Measurements from ENCODE around the gene DNASE1. TPM values are rescaled to one million over a fixed set of nuclear protein-coding genes. Genes with fewer than 3 reads are reported as not detected.

The DNASE1 gene
- total RNA-seq, 1 experiment from 2014 or later = 11.0 TPM

GRCh38 chr16:3609895-3610697 is 44.4 kb upstream of the DNASE1 start:
- no peaks in the 10 kb centered on the region for H3K9me2 ChIP-seq (ENCODE audit: insufficient read depth)
- no peaks in the 10 kb centered on the region for H3K27me3 ChIP-seq (ENCODE audit: insufficient read depth, low read length)
- TF ChIP-seq CBX3 (IDR thresholded peaks at IDR 0.05; ENCODE audit: low read depth) (no peak), JUND (IDR thresholded peaks at IDR 0.05) (no peak), ZBTB33 (IDR thresholded peaks at IDR 0.05; ENCODE audit: extremely low read depth, insufficient replicate concordance, low read length) (no peak), POLR2A (IDR thresholded peaks at IDR 0.05; ENCODE audit: borderline replicate concordance, extremely low read depth, insufficient read depth, insufficient read length) (no peak), POLR2AphosphoS5 (IDR thresholded peaks at IDR 0.05; ENCODE audit: low read depth, low read length) (no peak), REST (IDR thresholded peaks at IDR 0.05; ENCODE audit: low read depth) (no peak), CEBPB (IDR thresholded peaks at IDR 0.05; ENCODE audit: low read depth) (no peak), SRF (IDR thresholded peaks at IDR 0.05; ENCODE audit: low read depth) (no peak), EZH2 (IDR thresholded peaks at IDR 0.05) (no peak), SP1 (IDR thresholded peaks at IDR 0.05; ENCODE audit: low read depth) (no peak), TCF7L2 (IDR thresholded peaks at IDR 0.05; ENCODE audit: borderline replicate concordance, extremely low read depth, insufficient read depth, insufficient read length) (no peak), ELF1 (IDR thresholded peaks at IDR 0.05; ENCODE audit: borderline replicate concordance, low read depth) (no peak), RAD21 (IDR thresholded peaks at IDR 0.05; ENCODE audit: low read depth) (no peak), CTCF (IDR thresholded peaks at IDR 0.05 in 2 of 3, conservative IDR thresholded peaks at IDR 0.05 in 1 of 3; ENCODE audit: borderline replicate concordance in 1 of 3, insufficient read depth in 1 of 3, low read depth in 2 of 3, low read length in 2 of 3) (no peak), ZFX (IDR thresholded peaks at IDR 0.05) (no peak), ZNF274 (IDR thresholded peaks at IDR 0.05; ENCODE audit: low read depth, low read length) (no peak), EGR1 (IDR thresholded peaks at IDR 0.05; ENCODE audit: low read depth) (no peak), FOSL1 (IDR thresholded peaks at IDR 0.05; ENCODE audit: low read depth) (no peak), MAX (IDR thresholded peaks at IDR 0.05) (no peak), YY1 (IDR thresholded peaks at IDR 0.05; ENCODE audit: extremely low read depth, insufficient replicate concordance, low read depth, low read length) (no peak)
- CTCF ChIA-PET = no interaction called here
- peaks cover 35% of the 10 kb centered on the region for H3K79me2 ChIP-seq (ENCODE audit: insufficient read depth, low read length)
- ATAC-seq = no peak
- H3K9me3 ChIP-seq (ENCODE audit: control insufficient read depth in 1 of 2, insufficient read depth in 1 of 2, low read depth in 1 of 2, low read length in 2 of 2) = no peaks in the 10 kb centered on the region
- no peaks in the 10 kb centered on the region for H4K20me1 ChIP-seq (ENCODE audit: insufficient read depth)
- POLR2A ChIA-PET = no interaction called here
- peak overlapping the region; percentile 92 to 97 for H3K4me3 ChIP-seq (replicated peaks in 1 of 2; ENCODE audit: low read depth in 1 of 2, low read length in 2 of 2)
- H3K4me2 ChIP-seq (ENCODE audit: low read length) = peak overlapping the region; percentile 89
- H3K36me3 ChIP-seq (ENCODE audit: control insufficient read depth in 1 of 2, insufficient read depth in 2 of 2, low read length in 2 of 2) = peaks cover 0 to 5% of the 10 kb centered on the region in 2 experiments; a peak in 2 of 4 replicates
- BruUV-seq (replicated peaks) = no TSS peak
- peaks cover 5 to 14% of the 10 kb centered on the region in 2 experiments; a peak in 3 of 4 replicates for H3K4me1 ChIP-seq (ENCODE audit: control insufficient read depth in 1 of 2, insufficient read depth in 2 of 2, low read length in 2 of 2)
- no peak for DNase-seq (ENCODE audit: low read depth, low spot score)
- H3K9ac ChIP-seq (ENCODE audit: low read length) = peak overlapping the region; percentile 78; the same call in 1 of the 2 replicates
- RAD21 ChIA-PET (ENCODE audit: low non-redundant PET in 1 of 2, low total read pairs in 2 of 2, uncharacterized antibody in 2 of 2, unreplicated experiment in 2 of 2) = no interaction called here
- H2AFZ ChIP-seq (ENCODE audit: low read depth, low read length, poor library complexity, severe bottlenecking) = no peak overlapping the region
- intact Hi-C loops (cut with micrococcal nuclease) = no loop called here
- no peak overlapping the region for H3K27ac ChIP-seq (ENCODE audit: low read depth, low read length)

Measured in HCT116 (cell line).